Metanephros (tissue), 1 donor: Measurements from ENCODE around the gene KCNN3. TPM values are rescaled to one million over a fixed set of nuclear protein-coding genes. Genes with fewer than 3 reads are reported as not detected.

ENCODE experiments used
- total RNA-seq: library from RNA; depleted of rRNA; stranded (reverse); fragments of >200 nt; gene quantifications from one replicate; pipeline ENCODE4 v1.2.3, GENCODE V29; 2014

The KCNN3 gene
- 5.3 TPM for total RNA-seq

DNA sequence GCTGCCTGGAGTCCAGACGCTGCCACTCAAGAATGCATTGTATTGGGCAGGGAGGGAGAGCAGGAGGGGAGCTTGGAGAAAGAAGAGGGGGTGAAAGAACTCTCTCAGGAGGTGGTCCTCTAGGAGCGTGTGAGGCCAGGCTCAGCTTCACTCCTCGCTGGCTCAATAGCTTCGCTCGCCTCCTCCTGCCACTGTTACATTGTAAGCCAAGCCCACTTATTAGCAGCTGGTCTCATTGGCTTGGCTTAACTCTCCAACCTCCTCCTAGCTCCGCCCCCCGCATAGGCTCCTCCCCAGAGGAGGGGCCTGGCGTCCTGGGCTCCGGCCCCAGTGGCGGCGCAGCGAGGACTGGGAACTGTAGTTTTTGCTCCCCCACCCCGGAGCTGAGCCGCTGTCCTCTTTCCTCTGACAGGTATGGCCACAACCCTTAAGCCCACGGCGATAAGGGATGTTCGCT is at the start of gene KCNN3:
TSS of gene KCNN3 (minus strand) at position 167 of the 457 bp plus-strand sequence. CDS start 317 bp downstream, outside the sequence.

Other genes starting within 250 kb of the KCNN3 start
- gene PMVK, start 66.4 kb upstream of the KCNN3 start, total RNA-seq, result 15.4 TPM
- 122 TPM for gene PBXIP1, start 85.8 kb upstream of the KCNN3 start, total RNA-seq
- gene PYGO2, start 91.5 kb upstream of the KCNN3 start, total RNA-seq, result 22.4 TPM
- gene SHC1, start 100.5 kb upstream of the KCNN3 start, total RNA-seq, result 56.2 TPM
- gene CKS1B, start 104.4 kb upstream of the KCNN3 start, total RNA-seq, result 33.5 TPM
- gene FLAD1, start 113.1 kb upstream of the KCNN3 start, total RNA-seq, result 18.3 TPM
- not detected for gene LENEP, start 123.3 kb upstream of the KCNN3 start, total RNA-seq
- gene ZBTB7B, start 132.5 kb upstream of the KCNN3 start, total RNA-seq, result 18.6 TPM
- gene DCST2, start 163.5 kb upstream of the KCNN3 start, total RNA-seq, result 0.53 TPM
- gene DCST1, start 163.5 kb upstream of the KCNN3 start, total RNA-seq, result not detected
- gene ADAM15, start 181.0 kb upstream of the KCNN3 start, total RNA-seq, result 49.9 TPM
- gene EFNA4, start 193.5 kb upstream of the KCNN3 start, total RNA-seq, result 11.8 TPM
- 6.0 TPM for gene EFNA3, start 208.6 kb upstream of the KCNN3 start, total RNA-seq